Measurements from ENCODE around the gene ARHGAP30. TPM values are rescaled to one million over a fixed set of nuclear protein-coding genes. Genes with fewer than 3 reads are reported as not detected.

The ARHGAP30 gene
- total RNA-seq, 1 experiment from 2014 or later: 0.36 TPM

DNA sequence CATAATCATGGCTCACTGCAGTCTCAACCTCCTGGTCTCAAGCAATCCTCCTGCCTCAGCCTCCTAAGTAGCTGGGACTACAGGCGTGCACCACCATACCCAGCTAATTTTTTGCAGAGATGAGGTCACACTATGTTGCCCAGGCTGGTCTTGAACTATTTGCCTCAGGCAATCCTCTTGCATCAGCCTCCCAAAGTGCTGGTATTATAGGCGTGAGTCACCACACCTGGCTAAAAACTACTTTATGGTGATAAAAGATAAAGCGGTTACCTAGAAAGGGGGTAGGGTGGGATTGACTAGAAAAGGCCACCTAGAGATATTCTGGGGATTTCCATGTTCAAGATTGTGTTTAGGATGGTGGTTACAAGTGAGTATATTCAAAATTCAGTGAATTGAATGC is 35.9 kb downstream of the ARHGAP30 start:
- in situ Hi-C loops (cut with HindIII; ENCODE audit: low pct_unique_long_range_greater_than_20kb, low sequenced_read_pairs) (no loop called here), intact Hi-C loops (cut with micrococcal nuclease; ENCODE audit: unreplicated experiment) (no loop called here)
- H3K4me1 ChIP-seq (ENCODE audit: control insufficient read depth, insufficient read depth, low read length): peaks cover 8% of the 10 kb centered on the region; the same call in 1 of the 2 replicates
- TF ChIP-seq, protein P1, sequence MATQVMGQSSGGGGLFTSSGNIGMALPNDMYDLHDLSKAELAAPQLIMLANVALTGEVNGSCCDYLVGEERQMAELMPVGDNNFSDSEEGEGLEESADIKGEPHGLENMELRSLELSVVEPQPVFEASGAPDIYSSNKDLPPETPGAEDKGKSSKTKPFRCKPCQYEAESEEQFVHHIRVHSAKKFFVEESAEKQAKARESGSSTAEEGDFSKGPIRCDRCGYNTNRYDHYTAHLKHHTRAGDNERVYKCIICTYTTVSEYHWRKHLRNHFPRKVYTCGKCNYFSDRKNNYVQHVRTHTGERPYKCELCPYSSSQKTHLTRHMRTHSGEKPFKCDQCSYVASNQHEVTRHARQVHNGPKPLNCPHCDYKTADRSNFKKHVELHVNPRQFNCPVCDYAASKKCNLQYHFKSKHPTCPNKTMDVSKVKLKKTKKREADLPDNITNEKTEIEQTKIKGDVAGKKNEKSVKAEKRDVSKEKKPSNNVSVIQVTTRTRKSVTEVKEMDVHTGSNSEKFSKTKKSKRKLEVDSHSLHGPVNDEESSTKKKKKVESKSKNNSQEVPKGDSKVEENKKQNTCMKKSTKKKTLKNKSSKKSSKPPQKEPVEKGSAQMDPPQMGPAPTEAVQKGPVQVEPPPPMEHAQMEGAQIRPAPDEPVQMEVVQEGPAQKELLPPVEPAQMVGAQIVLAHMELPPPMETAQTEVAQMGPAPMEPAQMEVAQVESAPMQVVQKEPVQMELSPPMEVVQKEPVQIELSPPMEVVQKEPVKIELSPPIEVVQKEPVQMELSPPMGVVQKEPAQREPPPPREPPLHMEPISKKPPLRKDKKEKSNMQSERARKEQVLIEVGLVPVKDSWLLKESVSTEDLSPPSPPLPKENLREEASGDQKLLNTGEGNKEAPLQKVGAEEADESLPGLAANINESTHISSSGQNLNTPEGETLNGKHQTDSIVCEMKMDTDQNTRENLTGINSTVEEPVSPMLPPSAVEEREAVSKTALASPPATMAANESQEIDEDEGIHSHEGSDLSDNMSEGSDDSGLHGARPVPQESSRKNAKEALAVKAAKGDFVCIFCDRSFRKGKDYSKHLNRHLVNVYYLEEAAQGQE (IDR thresholded peaks at IDR 0.05; ENCODE audit: insufficient read depth in 1 of 2, low read depth in 2 of 2, low read length in 1 of 2): no peak
- TF ChIP-seq POLR2AphosphoS5 (IDR thresholded peaks at IDR 0.05; ENCODE audit: low read depth, low read length): no peak
- no peak for TF ChIP-seq TCF7L2 (IDR thresholded peaks at IDR 0.05; ENCODE audit: low read depth, low read length)
- no peaks in the 10 kb centered on the region; the same call in 1 of the 2 replicates for H3K36me3 ChIP-seq (ENCODE audit: control insufficient read depth, insufficient read depth, low read length)
- ChIA-PET POLR2A (no interaction called here), CTCF (no interaction called here)
- no TSS peak for BruUV-seq (replicated peaks)
- no peak overlapping the region for H3K4me3 ChIP-seq (ENCODE audit: low read depth in 2 of 2, low read length in 2 of 2)
- DNase-seq (ENCODE audit: low read depth, low spot score): no peak
- no peaks in the 10 kb centered on the region for H3K27me3 ChIP-seq (ENCODE audit: control insufficient read depth, insufficient read depth, low read length)
- ATAC-seq: peak; percentile 31; the same call in 1 of the 2 replicates
- H3K9me3 ChIP-seq (ENCODE audit: control insufficient read depth, insufficient read depth, low read depth, low read length): no peaks in the 10 kb centered on the region
- H3K27ac ChIP-seq (ENCODE audit: low read length): no peak overlapping the region

DNA sequence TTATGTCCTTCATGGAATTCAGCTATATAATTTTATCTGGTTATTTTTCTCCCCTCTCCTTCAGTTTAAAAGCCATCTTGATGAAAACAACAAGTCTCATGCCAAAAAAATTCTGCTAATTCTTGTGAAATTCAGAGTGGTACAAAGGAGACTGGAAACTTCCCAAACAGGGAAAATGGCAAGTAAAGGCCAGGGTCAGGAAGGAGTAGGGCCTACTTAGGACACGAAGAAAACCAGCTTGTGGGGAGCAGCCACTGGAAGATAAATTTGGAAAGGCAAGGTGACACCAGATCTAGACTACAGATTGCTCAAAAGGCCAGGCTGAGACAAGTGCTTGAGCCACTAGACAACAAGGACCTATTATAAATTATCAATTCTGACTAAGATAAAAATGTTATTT is 37.3 kb downstream of the ARHGAP30 start:
- Histone ChIP-seq H3K9me3 (ENCODE audit: control insufficient read depth, insufficient read depth, low read depth, low read length) (no peaks in the 10 kb centered on the region), H3K4me1 (ENCODE audit: control insufficient read depth, insufficient read depth, low read length) (peaks cover 2% of the 10 kb centered on the region; the same call in 1 of the 2 replicates), H3K27me3 (ENCODE audit: control insufficient read depth, insufficient read depth, low read length) (no peaks in the 10 kb centered on the region), H3K4me3 (ENCODE audit: low read depth in 2 of 2, low read length in 2 of 2) (no peak overlapping the region), H3K27ac (ENCODE audit: low read length) (no peak overlapping the region; the same call in 1 of the 2 replicates), H3K36me3 (ENCODE audit: control insufficient read depth, insufficient read depth, low read length) (no peaks in the 10 kb centered on the region)
- ChIA-PET CTCF (interaction anchor here (0.6 kb wide), 1 partner anchor 144 kb away, joined by 3 read pairs; no protein-coding TSS in a partner anchor), POLR2A (no interaction called here)
- TF ChIP-seq, protein P2, sequence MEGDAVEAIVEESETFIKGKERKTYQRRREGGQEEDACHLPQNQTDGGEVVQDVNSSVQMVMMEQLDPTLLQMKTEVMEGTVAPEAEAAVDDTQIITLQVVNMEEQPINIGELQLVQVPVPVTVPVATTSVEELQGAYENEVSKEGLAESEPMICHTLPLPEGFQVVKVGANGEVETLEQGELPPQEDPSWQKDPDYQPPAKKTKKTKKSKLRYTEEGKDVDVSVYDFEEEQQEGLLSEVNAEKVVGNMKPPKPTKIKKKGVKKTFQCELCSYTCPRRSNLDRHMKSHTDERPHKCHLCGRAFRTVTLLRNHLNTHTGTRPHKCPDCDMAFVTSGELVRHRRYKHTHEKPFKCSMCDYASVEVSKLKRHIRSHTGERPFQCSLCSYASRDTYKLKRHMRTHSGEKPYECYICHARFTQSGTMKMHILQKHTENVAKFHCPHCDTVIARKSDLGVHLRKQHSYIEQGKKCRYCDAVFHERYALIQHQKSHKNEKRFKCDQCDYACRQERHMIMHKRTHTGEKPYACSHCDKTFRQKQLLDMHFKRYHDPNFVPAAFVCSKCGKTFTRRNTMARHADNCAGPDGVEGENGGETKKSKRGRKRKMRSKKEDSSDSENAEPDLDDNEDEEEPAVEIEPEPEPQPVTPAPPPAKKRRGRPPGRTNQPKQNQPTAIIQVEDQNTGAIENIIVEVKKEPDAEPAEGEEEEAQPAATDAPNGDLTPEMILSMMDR (IDR thresholded peaks at IDR 0.05): no peak
- TF ChIP-seq TCF7L2 (IDR thresholded peaks at IDR 0.05; ENCODE audit: low read depth, low read length) (no peak), SIN3A (IDR thresholded peaks at IDR 0.05; ENCODE audit: borderline replicate concordance, insufficient read depth, low read depth, low read length) (no peak)
- in situ Hi-C loops (cut with HindIII; ENCODE audit: low pct_unique_long_range_greater_than_20kb, low sequenced_read_pairs) (no loop called here), intact Hi-C loops (cut with micrococcal nuclease; ENCODE audit: unreplicated experiment) (no loop called here)
- no peak for DNase-seq (ENCODE audit: low read depth, low spot score)
- ATAC-seq: no peak
- BruUV-seq (replicated peaks): no TSS peak

DNA sequence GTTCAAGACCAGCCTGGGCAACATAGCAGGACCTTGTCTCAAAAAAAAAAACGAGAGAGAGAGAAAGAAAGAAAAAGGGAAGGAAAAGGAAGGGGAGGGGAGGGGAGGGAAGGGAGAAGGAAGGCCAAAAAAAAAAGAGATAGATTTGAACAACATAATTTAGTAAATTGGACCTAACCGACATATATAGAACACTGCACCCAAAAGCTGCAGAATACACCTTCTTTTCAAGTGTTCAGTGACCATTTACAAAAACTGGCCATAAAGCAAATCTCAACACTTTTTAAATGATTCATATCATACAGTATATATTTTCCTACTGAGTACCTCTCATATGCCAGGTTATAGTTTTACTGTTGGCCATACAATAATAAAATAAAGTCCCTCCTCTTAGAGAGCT is 37.8 kb downstream of the ARHGAP30 start:
- H3K27ac ChIP-seq (ENCODE audit: low read length): no peak overlapping the region
- H3K4me1 ChIP-seq (ENCODE audit: control insufficient read depth, insufficient read depth, low read length): peaks cover 2% of the 10 kb centered on the region; the same call in 1 of the 2 replicates
- TF ChIP-seq, protein P1 (IDR thresholded peaks at IDR 0.05; ENCODE audit: insufficient read depth in 1 of 2, low read depth in 2 of 2, low read length in 1 of 2): no peak
- TF ChIP-seq TCF7L2 (IDR thresholded peaks at IDR 0.05; ENCODE audit: low read depth, low read length): no peak
- TF ChIP-seq, protein P2 (IDR thresholded peaks at IDR 0.05): no peak
- no peak for TF ChIP-seq SIN3A (IDR thresholded peaks at IDR 0.05; ENCODE audit: borderline replicate concordance, insufficient read depth, low read depth, low read length)
- no peak for TF ChIP-seq POLR2AphosphoS5 (IDR thresholded peaks at IDR 0.05; ENCODE audit: low read depth, low read length)
- in situ Hi-C loops (cut with HindIII; ENCODE audit: low pct_unique_long_range_greater_than_20kb, low sequenced_read_pairs) (no loop called here), intact Hi-C loops (cut with micrococcal nuclease; ENCODE audit: unreplicated experiment) (no loop called here)
- ChIA-PET POLR2A (no interaction called here), CTCF (interaction anchor here (0.6 kb wide), 1 partner anchor 143 kb away, joined by 3 read pairs; no protein-coding TSS in a partner anchor)
- H3K27me3 ChIP-seq (ENCODE audit: control insufficient read depth, insufficient read depth, low read length): no peaks in the 10 kb centered on the region
- DNase-seq (ENCODE audit: low read depth, low spot score) (no peak), ATAC-seq (no peak)
- no peaks in the 10 kb centered on the region for H3K36me3 ChIP-seq (ENCODE audit: control insufficient read depth, insufficient read depth, low read length)
- H3K9me3 ChIP-seq (ENCODE audit: control insufficient read depth, insufficient read depth, low read depth, low read length): no peaks in the 10 kb centered on the region
- no peak overlapping the region for H3K4me3 ChIP-seq (ENCODE audit: low read depth in 2 of 2, low read length in 2 of 2)
- no TSS peak for BruUV-seq (replicated peaks)

All from Panc1 (cell line).